ENCODE results near the gene B3GAT3.

- TF ChIP-seq CTCF (tag by site-specific recombination; IDR thresholded peaks at IDR 0.05), result no peak
- no peak for TF ChIP-seq ZNF626 (tag by site-specific recombination; IDR thresholded peaks at IDR 0.05)
These were observed 49.4 kb downstream of the B3GAT3 start for GRCh38 chr11:62572431-62572830.
